Measurements from ENCODE around the gene ADGRA3. TPM values are rescaled to one million over a fixed set of nuclear protein-coding genes. Genes with fewer than 3 reads are reported as not detected.

ADGRA3 gene, protein sequence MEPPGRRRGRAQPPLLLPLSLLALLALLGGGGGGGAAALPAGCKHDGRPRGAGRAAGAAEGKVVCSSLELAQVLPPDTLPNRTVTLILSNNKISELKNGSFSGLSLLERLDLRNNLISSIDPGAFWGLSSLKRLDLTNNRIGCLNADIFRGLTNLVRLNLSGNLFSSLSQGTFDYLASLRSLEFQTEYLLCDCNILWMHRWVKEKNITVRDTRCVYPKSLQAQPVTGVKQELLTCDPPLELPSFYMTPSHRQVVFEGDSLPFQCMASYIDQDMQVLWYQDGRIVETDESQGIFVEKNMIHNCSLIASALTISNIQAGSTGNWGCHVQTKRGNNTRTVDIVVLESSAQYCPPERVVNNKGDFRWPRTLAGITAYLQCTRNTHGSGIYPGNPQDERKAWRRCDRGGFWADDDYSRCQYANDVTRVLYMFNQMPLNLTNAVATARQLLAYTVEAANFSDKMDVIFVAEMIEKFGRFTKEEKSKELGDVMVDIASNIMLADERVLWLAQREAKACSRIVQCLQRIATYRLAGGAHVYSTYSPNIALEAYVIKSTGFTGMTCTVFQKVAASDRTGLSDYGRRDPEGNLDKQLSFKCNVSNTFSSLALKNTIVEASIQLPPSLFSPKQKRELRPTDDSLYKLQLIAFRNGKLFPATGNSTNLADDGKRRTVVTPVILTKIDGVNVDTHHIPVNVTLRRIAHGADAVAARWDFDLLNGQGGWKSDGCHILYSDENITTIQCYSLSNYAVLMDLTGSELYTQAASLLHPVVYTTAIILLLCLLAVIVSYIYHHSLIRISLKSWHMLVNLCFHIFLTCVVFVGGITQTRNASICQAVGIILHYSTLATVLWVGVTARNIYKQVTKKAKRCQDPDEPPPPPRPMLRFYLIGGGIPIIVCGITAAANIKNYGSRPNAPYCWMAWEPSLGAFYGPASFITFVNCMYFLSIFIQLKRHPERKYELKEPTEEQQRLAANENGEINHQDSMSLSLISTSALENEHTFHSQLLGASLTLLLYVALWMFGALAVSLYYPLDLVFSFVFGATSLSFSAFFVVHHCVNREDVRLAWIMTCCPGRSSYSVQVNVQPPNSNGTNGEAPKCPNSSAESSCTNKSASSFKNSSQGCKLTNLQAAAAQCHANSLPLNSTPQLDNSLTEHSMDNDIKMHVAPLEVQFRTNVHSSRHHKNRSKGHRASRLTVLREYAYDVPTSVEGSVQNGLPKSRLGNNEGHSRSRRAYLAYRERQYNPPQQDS (N-terminal part only)
- total RNA-seq (2022) (35.0 and 39.9 TPM in 2 replicates), Bru-seq, nascent RNA (percentile 87 among the genes with signal in this experiment), BruChase-seq, experiment 1, labeled RNA remaining after a 2-hour chase (percentile 84 among the genes with signal in this experiment), BruChase-seq, experiment 2, labeled RNA remaining after a 6-hour chase (percentile 79 among the genes with signal in this experiment)
- long read RNA-seq, full-length matches to known transcripts: 15 of 43 reads
- long read RNA-seq, partial matches to known transcripts: 10 of 43 reads
- long read RNA-seq, other reads (novel, unspliced or antisense): 18 of 43 reads

DNA sequence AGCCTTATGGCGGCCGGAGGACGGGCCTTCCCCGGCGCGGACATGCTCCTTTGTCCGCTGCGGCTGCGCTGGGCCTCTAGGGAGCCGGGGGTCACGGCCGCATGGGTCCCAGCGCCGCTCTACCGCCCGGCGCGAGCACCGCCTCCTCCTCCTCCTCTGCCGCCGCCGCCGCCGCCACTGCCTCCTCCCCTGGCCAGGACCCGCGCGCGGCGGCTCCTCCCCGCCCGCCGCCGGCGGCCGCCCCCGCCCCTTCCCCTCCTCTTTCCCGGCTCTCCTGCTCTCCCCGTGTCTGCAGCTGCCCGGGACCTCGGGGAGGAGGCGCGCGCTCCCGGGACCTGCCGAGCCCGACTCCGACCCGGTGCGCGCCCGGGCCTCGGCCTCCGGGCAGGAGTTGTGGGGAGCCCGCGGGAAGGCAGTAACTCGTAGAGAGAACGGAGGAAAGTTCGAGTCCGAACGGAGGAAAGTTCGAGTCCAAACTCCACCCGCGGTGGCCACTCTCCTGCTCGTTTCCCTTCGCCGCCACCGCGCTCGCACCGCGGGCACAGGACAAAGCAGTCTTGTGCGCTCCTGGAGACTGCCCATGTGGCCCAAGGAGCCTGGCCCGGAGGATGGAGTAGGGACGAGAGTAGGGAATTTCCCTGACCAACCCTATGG is at the start of gene ADGRA3:
TSS of gene ADGRA3 (minus strand) at position 179 of the 654 bp plus-strand sequence. CDS start 282 bp downstream, outside the sequence.
- H3K36me3 ChIP-seq (ENCODE audit: control insufficient read depth, insufficient read depth, low read length): no peaks in the 10 kb centered on the region
- no peaks in the 10 kb centered on the region for H3K27me3 Mint-ChIP-seq (ENCODE audit: insufficient read depth, unreplicated experiment)
- peaks cover 5% of the 10 kb centered on the region for H3K4me1 Mint-ChIP-seq (ENCODE audit: low read depth, unreplicated experiment)
- H3K9me3 Mint-ChIP-seq (ENCODE audit: unreplicated experiment): no peaks in the 10 kb centered on the region
- intact Hi-C loops (cut with micrococcal nuclease; ENCODE audit: unreplicated experiment): loop anchor here (1.0 to 5.0 kb wide), 2 partner anchors 56 to 104 kb away; no protein-coding TSS in a partner anchor
- TF ChIP-seq, protein P1, sequence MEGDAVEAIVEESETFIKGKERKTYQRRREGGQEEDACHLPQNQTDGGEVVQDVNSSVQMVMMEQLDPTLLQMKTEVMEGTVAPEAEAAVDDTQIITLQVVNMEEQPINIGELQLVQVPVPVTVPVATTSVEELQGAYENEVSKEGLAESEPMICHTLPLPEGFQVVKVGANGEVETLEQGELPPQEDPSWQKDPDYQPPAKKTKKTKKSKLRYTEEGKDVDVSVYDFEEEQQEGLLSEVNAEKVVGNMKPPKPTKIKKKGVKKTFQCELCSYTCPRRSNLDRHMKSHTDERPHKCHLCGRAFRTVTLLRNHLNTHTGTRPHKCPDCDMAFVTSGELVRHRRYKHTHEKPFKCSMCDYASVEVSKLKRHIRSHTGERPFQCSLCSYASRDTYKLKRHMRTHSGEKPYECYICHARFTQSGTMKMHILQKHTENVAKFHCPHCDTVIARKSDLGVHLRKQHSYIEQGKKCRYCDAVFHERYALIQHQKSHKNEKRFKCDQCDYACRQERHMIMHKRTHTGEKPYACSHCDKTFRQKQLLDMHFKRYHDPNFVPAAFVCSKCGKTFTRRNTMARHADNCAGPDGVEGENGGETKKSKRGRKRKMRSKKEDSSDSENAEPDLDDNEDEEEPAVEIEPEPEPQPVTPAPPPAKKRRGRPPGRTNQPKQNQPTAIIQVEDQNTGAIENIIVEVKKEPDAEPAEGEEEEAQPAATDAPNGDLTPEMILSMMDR (IDR thresholded peaks at IDR 0.05; ENCODE audit: insufficient read depth in 1 of 2, low read depth in 1 of 2, low read length in 1 of 2, severe bottlenecking in 1 of 2, unreplicated experiment in 1 of 2): no peak
- peaks cover 11% of the 10 kb centered on the region for H3K4me1 ChIP-seq
- ChIA-PET POLR2A (interaction anchor here (0.6 kb wide), 2 partner anchors 17 to 335 kb away, joined by 3 read pairs; no protein-coding TSS in a partner anchor), CTCF (interaction anchor here (1.0 kb wide), 1 partner anchor 10 kb away, joined by 4 read pairs; no protein-coding TSS in a partner anchor)
- peak within 1 kb of the TSS; percentile 95 for H3K4me3 Mint-ChIP-seq (ENCODE audit: unreplicated experiment)
- H3K27me3 ChIP-seq (replicated peaks; ENCODE audit: control insufficient read depth, insufficient read depth, low read length): no peaks in the 10 kb centered on the region
- peak within 1 kb of the TSS; percentile 97 for H3K27ac Mint-ChIP-seq (ENCODE audit: unreplicated experiment)
- H3K4me3 ChIP-seq (ENCODE audit: low read depth, low read length): peak within 1 kb of the TSS; percentile 60
- BruUV-seq (replicated peaks): no TSS peak
- H3K36me3 Mint-ChIP-seq (ENCODE audit: insufficient read depth, unreplicated experiment): peaks cover 6% of the 10 kb centered on the region
- H3K9me3 ChIP-seq: no peaks in the 10 kb centered on the region
- peak; percentile 78 to 81 for DNase-seq

DNA sequence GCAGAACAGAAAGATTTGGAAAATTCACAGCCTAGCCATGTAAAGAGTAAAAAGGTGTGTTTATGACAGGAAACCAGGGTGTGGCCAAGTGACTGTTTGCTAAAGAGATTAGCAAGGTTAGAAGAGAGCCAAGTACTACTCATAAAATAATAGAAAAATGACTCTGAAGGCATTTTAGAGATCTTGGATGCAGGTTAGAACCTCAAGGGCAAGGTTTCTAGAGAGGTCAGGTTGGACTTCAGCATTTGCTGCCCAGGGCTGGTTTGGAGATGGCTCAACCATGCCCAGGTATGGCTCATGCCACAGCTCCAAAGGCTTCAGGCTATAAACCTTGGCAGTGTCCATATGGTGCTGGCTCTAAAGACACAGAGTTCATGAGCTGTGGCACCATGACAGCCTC is 40.6 kb upstream of the ADGRA3 start:
- no peaks in the 10 kb centered on the region for H3K36me3 Mint-ChIP-seq (ENCODE audit: insufficient read depth, unreplicated experiment)
- H3K27ac Mint-ChIP-seq (ENCODE audit: unreplicated experiment): no peak overlapping the region
- TF ChIP-seq, protein P1 (IDR thresholded peaks at IDR 0.05; ENCODE audit: insufficient read depth in 1 of 2, low read depth in 1 of 2, low read length in 1 of 2, severe bottlenecking in 1 of 2, unreplicated experiment in 1 of 2): no peak
- BruUV-seq (replicated peaks): no TSS peak
- POLR2A ChIA-PET: no interaction called here
- CTCF ChIA-PET: no interaction called here
- no peaks in the 10 kb centered on the region for H3K4me1 ChIP-seq
- no peaks in the 10 kb centered on the region for H3K36me3 ChIP-seq (ENCODE audit: control insufficient read depth, insufficient read depth, low read length)
- H3K9me3 ChIP-seq: no peaks in the 10 kb centered on the region
- H3K4me3 ChIP-seq (ENCODE audit: low read depth, low read length): no peak overlapping the region
- DNase-seq: no peak
- peaks cover 12% of the 10 kb centered on the region for H3K4me1 Mint-ChIP-seq (ENCODE audit: low read depth, unreplicated experiment)
- H3K9me3 Mint-ChIP-seq (ENCODE audit: unreplicated experiment): no peaks in the 10 kb centered on the region
- intact Hi-C loops (cut with micrococcal nuclease; ENCODE audit: unreplicated experiment): no loop called here
- no peaks in the 10 kb centered on the region for H3K27me3 ChIP-seq (replicated peaks; ENCODE audit: control insufficient read depth, insufficient read depth, low read length)
- H3K27me3 Mint-ChIP-seq (ENCODE audit: insufficient read depth, unreplicated experiment): peaks cover 3% of the 10 kb centered on the region
- H3K4me3 Mint-ChIP-seq (ENCODE audit: unreplicated experiment): no peak overlapping the region

Measured in Caco-2 (cell line).